Melanocyte of skin (primary cell): Measurements from ENCODE around the gene P2RX2. TPM values are rescaled to one million over a fixed set of nuclear protein-coding genes. Genes with fewer than 3 reads are reported as not detected.

Experiments
- small RNA-seq, 2 donors: library from RNA; depleted of rRNA; stranded (forward); fragments of <200 nt; gene quantifications; one replicate each; pipeline ENCODE3, GENCODE V24; 2012
- total RNA-seq, 2 donors: library from RNA; depleted of rRNA; stranded (reverse); fragments of >200 nt; gene quantifications; 2 replicates each; pipeline ENCODE4 v1.2.3, GENCODE V29; 2012

The P2RX2 gene
- total RNA-seq: not detected

DNA sequence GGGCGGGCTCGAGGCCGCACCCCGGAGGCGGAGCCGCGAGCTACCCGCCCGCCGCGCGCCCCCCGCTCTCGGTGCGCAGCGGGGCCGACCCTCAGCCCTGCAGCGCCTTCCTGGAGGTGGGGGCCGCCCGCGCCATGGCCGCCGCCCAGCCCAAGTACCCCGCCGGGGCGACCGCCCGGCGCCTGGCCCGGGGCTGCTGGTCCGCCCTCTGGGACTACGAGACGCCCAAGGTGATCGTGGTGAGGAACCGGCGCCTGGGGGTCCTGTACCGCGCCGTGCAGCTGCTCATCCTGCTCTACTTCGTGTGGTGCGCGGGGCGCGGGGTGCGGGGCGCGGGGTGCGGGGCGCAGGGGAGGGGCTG, at the start of gene P2RX2:
TSS of gene P2RX2 (plus strand) at position 94 of the 361 bp plus-strand sequence. CDS start at position 135, 41 bp downstream.

DNA sequence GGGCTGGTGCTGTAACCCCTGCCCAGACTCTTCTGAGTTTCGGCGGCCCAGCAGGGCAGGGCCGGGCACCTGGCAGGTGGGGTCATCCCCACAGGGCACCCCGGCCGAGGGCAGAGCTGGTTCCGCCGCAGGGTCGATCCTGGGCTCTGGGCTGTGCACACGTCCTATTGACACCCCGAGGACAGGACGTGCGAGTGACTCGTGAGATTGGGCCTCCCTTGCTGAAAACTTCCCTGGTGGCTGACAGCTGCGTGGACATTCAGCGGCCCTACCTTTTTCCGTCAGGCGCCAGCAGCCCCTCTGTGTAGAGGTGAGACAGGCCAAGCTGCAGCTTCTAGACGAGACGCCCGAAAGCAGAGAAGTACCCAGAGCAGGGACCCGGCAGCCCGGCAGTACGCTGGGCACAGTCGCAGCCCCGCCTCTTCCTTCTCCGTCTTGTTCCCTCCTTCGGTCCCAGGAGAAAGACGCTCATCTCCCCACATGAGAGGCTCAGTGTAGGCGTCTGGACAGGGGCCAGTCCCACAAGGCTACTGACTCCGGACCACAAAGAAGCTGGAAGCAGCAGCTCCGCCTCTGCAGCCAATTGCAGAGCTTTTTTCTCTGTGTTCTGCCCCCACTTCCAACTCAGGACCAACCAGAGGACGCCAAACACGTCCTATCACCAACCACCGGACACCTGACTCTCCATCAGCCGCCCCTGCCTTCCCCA, 8.4 kb upstream of the P2RX2 start, which contains the start of gene LRCOL1:
TSS of gene LRCOL1 (minus strand) at position 532 of the 709 bp plus-strand sequence. CDS start 4,331 bp downstream, outside the sequence.

Small RNA genes within 50 kb of the gene (small RNA-seq; reads per million reads assigned to genes)
- 0 reads per million in 2 donors for gene MIR6763

Other genes starting within 250 kb of the P2RX2 start
- gene FBRSL1, start 128.6 kb upstream of the P2RX2 start, total RNA-seq: 1 to 10 TPM; 2.8 to 5.0 TPM
- under 1 TPM in 1 of 2 donors, not detected in 1; 0.34 TPM for gene LRCOL1, start 8.2 kb upstream of the P2RX2 start, total RNA-seq
- 10 to 100 TPM; 11.7 to 43.6 TPM for gene POLE, start 68.6 kb downstream of the P2RX2 start, total RNA-seq
- gene PXMP2, start 68.8 kb downstream of the P2RX2 start, total RNA-seq: 1 to 10 TPM; 6.0 to 8.6 TPM
- gene PGAM5, start 92.1 kb downstream of the P2RX2 start, total RNA-seq: 10 to 100 TPM; 29.3 to 52.6 TPM
- 10 to 100 TPM; 43.0 to 57.6 TPM for gene ANKLE2, start 143.1 kb downstream of the P2RX2 start, total RNA-seq
- gene GOLGA3, start 210.1 kb downstream of the P2RX2 start, total RNA-seq: 10 to 100 TPM; 59.9 to 62.3 TPM